Right lobe of liver (tissue), 4 donors: ENCODE measurements around the gene JMJD8.
A peak's percentile ranks its signal among the peaks of the same experiment; 100 is the strongest.

Source experiments
- POLR2A ChIP-seq: fragments of 450-650 bp; IDR thresholded peaks from one replicate; pipeline ENCODE4 v1.6.1; 2017; ENCODE audit warnings: antibody characterized with exemption, mild to moderate bottlenecking
- TF ChIP-seq, protein P1 (sequence below), 4 donors: fragments of 200-600 bp in 3 of 4; fragments of 450-650 bp in 1 of 4; IDR thresholded peaks; one replicate each; pipeline versions ENCODE4 v1.5.1 to v1.8.0; 2016 to 2022; ENCODE audit warnings: antibody characterized with exemption in 4 of 4, mild to moderate bottlenecking in 2 of 4
- donor health status: DM: no; HTN: no; CAD: no.
- donor health status: DM: no; HTN: no; CAD: no.
- donor health status: DM: no; HTN: yes; CAD: no.

DNA sequence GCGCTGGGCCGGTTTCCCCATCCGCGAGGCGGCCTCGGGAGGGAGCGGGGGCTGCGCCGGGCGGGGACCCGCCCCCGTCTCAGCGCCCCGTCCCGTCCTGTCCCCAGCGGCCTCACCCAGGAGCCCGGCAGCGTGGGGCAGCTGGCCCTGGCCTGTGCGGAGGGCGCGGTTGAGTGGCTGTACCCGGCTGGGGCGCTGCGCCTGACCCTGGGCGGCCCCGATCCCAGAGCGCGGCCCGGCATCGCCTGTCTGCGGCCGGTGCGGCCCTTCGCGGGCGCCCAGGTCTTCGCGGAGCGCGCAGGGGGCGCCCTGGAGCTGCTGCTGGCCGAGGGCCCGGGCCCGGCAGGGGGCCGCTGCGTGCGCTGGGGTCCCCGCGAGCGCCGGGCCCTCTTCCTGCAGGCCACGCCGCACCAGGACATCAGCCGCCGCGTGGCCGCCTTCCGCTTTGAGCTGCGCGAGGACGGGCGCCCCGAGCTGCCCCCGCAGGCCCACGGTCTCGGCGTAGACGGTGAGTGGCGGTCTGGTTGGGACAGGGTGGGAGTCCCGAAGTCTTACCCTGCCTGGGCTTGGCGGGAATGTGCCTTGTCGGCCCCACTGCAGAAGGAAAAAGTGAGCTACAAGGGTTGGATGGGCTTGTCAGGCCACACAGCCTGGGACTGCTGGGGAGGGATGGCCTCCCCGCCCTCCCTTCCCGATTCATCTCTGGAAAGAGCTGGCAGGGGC, 31.5 kb upstream of the JMJD8 start:
- TF ChIP-seq, protein P1, sequence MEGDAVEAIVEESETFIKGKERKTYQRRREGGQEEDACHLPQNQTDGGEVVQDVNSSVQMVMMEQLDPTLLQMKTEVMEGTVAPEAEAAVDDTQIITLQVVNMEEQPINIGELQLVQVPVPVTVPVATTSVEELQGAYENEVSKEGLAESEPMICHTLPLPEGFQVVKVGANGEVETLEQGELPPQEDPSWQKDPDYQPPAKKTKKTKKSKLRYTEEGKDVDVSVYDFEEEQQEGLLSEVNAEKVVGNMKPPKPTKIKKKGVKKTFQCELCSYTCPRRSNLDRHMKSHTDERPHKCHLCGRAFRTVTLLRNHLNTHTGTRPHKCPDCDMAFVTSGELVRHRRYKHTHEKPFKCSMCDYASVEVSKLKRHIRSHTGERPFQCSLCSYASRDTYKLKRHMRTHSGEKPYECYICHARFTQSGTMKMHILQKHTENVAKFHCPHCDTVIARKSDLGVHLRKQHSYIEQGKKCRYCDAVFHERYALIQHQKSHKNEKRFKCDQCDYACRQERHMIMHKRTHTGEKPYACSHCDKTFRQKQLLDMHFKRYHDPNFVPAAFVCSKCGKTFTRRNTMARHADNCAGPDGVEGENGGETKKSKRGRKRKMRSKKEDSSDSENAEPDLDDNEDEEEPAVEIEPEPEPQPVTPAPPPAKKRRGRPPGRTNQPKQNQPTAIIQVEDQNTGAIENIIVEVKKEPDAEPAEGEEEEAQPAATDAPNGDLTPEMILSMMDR (IDR thresholded peaks at IDR 0.05) = peak in 2 of 4 donors; percentile 8 to 25
- no peak for TF ChIP-seq POLR2A
